NCI-H446 (cell line): Measurements from ENCODE around the gene NCF2.
"Not testable (repeated sequence)": the region's sequence is repeated elsewhere in the genome, so short reads cannot be mapped to it uniquely, and the experiment has no call there.

Experiments used
- DNase-seq, 2 experiments: peaks; one replicate each; lab custom pipeline; 2025; lab: John Stamatoyannopoulos, UW

The NCF2 gene, protein sequence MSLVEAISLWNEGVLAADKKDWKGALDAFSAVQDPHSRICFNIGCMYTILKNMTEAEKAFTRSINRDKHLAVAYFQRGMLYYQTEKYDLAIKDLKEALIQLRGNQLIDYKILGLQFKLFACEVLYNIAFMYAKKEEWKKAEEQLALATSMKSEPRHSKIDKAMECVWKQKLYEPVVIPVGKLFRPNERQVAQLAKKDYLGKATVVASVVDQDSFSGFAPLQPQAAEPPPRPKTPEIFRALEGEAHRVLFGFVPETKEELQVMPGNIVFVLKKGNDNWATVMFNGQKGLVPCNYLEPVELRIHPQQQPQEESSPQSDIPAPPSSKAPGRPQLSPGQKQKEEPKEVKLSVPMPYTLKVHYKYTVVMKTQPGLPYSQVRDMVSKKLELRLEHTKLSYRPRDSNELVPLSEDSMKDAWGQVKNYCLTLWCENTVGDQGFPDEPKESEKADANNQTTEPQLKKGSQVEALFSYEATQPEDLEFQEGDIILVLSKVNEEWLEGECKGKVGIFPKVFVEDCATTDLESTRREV

DNA sequence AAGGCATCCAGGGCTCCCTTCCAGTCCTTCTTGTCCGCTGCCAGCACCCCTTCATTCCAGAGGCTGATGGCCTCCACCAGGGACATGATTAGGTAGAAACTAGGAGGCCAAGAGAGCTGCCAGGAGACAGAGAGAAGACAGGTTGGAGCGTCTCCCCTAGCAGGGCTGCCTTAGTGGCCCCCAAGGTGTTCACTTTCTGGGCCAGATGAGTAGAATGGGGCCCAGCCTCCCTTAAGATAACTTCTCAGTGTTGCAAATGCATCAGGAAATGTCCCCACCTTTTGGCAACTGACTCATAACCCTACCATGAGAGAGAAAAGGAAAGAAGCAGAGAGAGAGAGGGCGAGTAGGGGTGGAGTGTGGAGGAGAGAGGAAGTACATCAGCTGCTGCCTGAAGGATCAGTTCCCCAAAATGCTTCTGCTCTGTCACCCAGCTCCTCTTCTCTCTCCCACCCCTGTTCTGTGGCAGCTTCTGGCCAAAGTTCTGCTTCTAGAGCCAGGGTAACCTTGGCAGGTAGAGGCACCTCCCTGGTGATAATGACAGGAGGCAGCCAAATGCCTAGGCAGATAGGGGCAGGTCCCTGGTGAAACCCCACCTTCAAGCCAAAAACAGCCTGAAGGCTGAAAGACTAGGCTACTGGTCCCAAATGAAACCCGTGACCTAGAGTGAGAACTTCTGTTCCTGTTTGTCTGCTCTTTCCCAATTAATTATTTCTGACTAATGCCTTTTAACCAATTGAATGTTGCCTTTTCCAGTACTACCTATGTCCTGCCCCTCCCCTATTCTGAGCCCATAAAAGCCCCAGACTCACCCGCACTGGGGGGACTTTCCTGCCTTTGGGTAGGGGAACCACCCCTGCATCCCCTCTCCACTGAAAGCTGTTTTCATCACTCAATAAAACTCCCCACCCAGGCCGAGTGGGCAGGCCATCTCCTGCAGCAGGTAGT lies at the start of gene NCF2:
Gene NCF2 (minus strand): TSS at position 216 of the 948 bp plus-strand sequence. CDS start 130 bp downstream, at position 86.
- no peak for DNase-seq

DNA sequence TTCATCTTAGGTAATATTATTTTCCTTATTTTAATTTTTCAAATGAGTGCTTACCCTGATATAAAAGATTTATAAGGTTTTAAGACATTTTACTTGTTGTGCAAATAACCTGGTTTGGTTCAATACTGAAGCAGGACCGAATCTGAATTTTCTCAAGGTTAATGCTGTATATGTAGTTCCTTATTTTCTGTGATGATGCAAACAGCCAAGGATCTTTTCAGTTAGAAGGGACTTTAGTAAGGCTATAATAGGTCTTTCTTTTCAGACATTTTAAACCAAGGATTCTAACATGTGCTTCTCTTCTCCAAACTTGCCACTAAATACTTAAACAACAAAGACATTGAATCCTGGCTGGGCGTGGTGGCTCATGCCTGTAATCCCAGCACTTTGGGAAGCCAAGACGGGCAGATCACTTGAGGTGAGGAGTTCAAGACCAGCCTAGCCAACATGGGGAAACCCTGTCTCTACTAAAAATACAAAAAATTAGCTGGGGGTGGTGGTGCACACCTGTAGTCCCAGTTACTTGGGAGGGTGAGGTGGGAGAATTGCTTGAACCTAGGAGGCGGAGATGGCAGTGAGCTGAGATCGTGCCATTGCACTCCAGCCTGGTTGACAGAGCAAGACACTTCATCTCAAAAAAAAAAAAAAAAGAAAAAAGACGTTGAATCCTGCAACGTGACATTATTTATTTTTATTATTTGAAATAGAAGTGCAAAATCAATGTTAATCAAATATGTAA lies 48.6 kb upstream of the NCF2 start:
- DNase-seq = no peak

DNA sequence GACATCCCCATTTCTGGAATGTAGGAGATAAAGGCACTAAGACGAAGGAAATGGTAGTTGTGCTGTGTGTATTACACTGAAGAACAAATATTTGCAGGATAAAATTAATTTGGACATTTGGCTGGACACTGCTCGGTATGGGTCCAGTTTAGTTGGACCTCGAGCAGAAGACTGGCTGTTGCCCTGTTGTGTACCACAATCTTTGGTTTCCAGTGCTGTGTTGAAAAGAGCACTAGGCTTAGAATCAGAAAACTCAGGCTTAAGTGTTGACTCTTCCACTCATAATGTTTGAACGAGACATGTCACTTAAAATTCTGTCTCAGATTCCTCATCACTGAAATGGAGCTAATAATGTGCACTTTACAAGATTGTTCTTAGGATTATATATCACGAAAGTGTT lies 46.5 kb upstream of the NCF2 start:
- no peak for DNase-seq

DNA sequence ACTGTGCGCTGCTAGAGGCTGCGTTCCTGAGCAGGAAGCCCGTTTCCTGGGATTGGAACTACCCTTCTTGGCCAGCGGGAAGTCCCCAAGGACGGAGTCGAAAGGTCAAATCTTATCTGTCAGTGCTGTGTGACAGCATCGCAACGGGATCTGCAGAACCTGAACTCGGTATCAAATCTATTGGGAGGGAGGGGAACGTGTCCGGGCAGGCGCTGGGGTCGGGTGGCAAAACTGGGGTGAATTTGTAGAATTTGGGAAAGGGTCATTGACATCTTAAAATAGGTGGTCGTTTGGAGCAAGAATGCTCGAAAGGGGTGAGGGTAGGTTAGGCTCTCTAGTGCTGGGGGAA lies 46.0 kb upstream of the NCF2 start:
- no peak for DNase-seq

DNA sequence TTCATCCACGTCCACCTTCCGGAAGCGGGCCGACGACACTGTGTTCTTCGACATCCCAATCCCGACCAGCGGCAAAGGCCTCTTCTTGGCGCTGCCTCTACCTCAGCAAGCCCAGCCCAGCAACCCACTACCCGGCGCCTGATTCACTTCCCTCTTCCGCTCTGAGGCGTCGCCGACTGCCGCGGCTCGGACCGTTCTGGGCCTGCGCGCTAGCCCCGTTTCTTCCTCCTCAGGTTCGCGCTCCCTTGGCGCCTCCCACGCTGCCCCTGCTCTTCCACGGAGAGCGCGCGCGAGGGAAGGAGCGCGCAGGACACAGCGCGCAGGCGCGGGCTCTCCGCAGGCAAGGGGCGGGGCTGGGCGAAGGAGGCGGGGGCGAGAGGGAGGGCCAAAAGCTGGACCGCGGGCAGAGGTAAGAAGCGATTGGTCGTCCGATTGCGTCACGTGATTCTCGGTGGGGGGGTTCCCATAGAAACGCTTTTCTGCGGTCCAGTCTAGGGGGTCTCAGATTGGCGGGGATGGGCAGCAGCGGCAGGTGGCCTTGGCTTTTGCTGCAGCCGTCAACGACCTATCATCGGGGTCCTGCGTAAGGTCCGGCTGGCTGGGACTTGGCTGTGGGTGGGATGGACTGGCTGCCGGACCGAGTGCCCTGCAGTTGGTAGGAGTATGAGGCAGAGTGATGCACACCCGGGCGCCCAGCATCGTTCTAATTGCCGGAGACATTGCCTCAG lies 45.5 kb upstream of the NCF2 start, which contains the start of gene ARPC5:
Gene ARPC5 (minus strand): TSS at position 178 of the 728 bp plus-strand sequence. CDS start 124 bp downstream, at position 54.
- peak; percentile 97 to 99 for DNase-seq

DNA sequence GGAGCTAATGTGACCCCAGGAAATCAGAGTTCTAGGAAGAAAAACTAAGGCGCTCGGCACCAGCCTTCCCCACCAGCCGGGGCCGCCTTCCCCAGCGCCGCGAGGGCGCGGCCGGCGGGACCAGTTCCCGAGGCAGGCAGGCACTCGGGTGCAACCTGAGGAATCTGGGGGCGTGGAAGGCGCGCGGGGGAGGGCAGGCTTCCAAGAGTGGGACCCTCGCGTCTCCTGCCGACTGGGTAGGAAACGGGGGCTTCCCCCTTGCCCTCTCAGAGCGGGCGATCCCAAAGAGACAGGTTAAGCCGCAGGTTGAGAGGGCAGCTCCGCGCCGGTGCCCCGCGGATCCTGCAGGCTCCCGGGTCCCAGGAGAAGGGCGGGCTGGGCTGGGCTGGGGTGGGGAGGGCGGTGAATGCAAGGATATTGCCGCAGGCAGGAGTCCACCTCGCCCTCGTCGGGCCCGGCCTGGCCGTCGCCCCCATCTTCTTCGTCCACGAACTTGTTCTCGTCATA lies 44.9 kb upstream of the NCF2 start:
- peak in 1 of 2 experiments; percentile 61 for DNase-seq

DNA sequence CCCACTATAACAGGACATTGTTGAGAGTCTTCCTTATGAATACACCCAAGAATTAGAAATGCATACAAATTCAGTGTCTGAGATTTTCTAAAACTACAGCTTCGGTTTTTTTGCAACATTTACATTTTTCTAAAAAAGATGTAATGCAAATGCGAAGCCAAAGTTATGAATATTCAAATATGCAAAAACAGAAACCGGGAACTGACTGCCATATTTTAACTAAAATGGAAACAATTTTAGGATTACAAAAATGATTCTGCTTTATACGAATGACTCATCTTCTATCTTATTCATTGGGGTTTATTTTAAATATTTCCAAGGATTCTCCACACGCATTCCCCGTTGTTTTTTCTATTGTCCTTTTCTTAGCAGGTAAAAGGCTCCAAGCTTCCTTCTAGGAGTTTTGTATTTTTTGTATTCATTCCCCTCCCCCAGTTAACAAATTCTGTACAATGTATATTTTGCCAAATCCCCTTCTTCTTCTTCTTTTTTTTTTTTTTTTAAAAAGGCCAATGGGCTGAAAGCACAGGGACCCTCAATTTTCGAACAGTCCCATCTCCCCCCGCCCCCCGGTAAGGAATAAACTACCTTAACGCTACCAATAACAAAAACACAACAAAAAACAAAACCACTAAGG lies 44.3 kb upstream of the NCF2 start:
- no peak for DNase-seq

DNA sequence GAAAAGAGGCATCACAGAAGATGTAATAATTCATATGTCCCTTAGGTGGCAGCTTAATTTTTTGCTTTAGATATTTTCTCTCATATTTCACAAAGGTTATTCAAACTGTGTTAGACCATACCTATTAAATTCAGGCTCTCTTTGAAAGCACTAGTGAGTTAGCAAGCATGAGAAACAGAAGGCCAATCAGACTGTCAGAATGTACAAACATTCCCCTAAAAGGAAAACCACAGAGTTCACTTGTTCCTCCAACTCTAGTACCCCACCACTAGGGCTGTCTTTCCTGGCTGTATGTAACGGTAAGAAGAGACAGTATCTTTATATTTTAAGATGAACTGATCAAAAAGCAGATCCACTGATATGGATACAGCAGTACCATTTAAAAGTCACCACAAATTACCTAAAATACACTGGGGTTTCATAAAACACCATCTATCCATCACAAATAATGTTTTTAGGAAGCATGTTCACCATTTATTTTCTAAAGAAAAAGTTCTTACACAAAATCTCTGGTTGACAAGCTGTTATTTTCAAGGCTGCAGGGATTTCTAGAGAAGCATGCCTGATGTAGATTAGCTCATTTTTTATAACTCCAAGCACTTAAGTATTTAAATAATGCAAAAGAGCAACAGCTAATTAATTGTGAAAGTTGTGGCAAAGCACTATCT lies 43.6 kb upstream of the NCF2 start:
- peak; percentile 63 to 70 for DNase-seq

DNA sequence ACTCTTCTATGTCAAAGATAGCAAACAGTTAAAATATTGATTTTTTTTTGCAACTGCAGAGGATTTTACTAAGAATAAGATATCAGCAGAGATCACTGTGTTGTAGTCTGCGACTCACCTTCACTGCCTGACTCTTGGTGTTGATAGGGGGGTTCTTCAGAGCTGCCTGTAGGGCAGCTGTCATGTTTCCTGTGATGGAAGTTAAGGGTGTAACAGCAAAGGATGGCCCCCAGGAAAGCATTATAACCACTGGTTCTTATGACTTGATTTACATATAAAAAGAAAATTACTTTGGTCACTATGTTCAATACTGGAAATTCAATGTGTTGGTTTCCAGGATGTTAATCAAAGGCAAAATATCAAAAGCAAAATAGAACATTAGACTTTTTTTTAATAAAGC lies 42.7 kb upstream of the NCF2 start:
- DNase-seq = no peak

DNA sequence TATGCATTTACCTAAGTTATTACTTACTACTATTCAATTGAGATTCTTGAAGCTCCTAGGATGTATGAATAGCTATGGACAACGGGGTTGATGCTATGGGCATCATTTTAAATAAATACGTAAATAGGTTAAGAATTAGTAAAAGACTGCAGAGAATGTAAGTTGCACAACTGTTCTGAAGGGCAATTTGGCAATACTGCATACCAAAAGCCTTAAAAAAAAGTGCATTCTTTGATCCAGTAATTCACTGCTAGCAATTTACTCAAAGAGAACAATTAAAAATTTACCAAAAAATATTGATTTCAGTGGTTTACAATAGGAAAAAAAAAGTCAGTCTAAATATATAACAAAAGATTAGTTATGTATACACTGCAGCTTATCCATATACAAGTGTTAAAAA lies 41.9 kb upstream of the NCF2 start:
- no peak for DNase-seq

DNA sequence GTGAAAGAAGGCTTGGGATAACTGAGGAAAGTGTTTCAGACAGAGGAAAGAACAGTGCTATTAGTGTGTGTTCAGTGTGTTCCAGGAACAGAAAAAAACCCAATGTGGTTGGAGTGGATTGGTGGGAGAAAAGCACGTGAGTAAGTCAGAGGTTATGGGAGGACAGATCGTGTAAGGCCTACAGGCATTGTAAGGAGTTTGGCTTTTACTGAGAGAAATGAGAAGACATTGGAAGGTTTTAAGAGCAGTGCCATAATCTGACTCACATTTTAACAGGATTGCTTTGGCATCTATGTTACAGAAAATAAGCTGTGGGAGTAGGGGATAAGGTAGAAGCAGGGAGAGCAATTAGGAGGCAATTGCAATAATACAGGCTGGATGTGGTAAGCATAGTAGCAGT lies 40.5 kb upstream of the NCF2 start:
- DNase-seq = no peak

DNA sequence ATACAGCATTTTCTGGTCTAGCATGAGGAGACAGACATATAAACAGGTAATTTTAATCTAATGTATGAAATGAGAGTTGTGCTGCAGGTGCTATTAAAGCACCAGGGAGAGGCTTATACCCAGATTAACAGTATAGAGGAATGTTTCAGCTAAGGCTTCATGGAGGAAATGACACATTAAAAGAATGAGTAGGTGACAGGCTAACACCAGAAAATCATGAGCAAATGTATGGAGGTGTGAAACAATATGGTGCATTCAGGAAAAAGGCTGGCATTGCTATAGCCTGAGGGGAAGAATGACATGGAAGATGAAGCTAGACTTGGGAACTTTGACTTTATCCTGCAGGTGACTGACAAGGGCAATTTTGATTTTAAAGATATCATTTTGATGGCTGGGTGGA lies 38.3 kb upstream of the NCF2 start:
- DNase-seq = no peak

DNA sequence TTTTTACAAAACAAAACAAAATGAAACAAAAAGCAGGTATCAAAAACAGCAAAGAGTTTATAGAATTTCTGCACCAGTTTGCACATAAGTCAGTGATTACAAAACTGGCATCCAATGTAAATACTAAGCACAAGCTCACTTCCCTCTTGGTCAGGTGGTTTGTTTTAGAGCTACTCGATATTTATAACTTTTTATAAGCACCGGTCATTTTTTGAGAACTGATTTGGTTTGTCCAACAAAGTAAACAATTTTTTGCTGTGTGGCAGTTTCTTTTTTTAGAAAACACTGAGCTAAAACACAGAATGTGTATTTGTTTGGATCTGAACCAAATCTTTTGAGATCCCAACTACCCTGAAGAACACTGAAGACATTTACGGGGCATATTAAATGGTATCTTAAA lies 36.0 kb upstream of the NCF2 start:
- DNase-seq = not testable (repeated sequence)

DNA sequence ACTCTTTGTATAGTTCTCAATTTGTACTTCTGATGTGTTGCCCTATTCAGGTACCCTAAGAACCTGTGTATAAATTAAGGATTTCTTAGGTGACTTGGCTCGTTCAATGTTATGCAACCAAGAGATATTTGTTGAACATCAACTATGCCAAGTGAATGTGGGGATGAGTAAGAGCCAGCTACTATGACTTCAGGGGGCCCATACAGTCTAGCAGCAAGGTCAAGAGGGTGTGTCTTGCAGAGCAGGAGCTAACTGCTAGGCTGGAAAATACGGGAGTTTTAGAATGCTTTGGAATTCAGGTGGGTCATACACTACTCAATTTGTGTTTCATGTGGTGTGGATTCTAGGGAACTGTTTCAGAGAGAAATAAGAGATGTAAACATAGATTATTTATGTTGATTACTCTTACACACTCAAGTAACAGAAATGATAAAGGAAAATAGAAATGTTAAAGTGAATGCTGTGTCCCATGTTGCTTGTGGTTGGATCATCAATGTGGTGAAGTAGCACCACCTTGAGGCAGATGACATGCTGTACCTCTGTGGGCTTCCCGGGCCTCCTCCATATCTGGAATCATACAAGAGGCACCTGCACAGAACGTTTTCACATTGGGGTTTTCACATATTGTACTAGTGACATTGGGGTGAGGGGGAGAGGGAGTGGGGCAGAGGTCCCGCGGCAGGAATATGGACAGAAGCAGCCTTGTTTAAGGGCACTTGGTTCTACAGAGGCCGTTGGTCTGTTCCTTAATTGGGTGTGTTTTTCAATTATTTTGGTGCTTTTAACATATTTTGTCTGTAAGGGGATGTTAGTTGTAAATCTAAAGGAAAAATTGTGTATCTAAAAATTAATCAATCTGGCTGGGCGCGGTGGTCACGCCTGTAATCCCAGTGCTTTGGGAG lies 32.9 kb upstream of the NCF2 start:
- DNase-seq = peak; percentile 57 to 78

DNA sequence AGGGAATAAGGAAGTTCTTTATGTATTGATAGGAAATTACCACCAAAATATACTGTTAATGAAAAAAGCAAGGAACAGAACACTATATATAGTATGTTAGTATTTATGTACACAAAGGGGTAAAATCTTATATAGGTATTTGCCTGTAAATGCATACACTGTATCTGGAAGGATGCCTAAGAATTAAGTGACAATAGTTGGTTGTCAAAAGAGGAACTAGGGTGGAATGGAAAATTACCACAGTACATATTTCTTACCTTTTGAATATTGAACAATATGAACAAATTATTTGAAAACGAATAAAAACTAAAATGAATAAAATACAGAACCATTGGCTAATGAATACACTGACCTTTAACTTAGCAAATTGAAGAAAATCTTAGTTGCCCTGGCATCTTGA lies 31.8 kb upstream of the NCF2 start:
- DNase-seq = no peak

DNA sequence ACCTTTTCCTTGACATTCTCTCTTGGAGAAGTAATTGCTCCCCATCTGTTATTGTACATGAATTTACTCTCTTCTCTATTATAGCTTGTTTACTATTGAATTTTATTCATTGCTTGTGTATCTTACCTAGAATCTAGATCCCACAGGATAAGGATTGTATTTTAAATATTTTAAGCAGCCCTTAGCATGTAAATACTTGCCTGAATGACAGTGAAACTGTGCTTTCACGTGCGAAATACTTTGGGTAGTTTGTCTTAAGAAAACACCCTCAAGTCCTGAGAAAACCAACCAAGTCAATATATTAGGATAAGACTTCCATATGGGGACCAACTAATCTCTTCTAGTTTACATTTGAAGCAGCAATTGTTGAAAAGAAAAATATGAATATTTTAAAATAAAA lies 30.1 kb upstream of the NCF2 start:
- no peak for DNase-seq

DNA sequence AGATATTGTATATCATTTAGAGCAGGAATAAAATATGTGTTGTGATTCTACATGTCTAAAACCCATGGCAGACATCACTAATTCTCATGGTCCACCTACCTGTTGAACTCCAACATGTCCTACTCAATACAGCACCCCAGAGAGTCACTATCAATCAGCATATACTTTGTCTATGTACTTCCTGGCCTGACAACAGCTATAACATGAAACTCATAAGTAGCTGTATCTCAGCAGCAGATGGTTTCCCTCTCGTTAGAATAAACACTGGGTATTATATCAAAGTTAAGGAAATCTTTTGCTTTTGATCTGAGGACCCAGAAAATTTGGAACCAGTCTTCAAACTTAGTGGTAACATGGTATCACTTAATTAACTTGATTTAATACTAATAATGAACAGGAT lies 29.5 kb upstream of the NCF2 start:
- no peak for DNase-seq

DNA sequence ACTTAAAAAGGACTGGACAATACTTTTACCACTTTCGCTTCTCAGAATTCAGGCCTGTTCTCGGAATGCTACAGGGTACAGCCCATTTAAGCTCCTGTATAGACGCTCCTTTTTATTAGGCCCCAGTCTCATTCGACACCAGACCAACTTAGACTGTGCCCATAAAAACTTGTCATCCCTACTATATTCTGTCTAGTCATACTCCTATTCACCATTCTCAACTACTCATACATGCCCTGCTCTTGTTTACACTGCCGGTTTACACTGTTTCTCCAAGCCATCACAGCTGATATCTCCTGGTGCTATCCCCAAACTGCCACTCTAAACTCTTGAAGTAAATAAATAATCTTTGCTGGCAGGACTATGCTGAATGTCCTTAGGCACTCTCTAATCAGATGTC lies 27.9 kb upstream of the NCF2 start:
- not testable (repeated sequence) for DNase-seq

DNA sequence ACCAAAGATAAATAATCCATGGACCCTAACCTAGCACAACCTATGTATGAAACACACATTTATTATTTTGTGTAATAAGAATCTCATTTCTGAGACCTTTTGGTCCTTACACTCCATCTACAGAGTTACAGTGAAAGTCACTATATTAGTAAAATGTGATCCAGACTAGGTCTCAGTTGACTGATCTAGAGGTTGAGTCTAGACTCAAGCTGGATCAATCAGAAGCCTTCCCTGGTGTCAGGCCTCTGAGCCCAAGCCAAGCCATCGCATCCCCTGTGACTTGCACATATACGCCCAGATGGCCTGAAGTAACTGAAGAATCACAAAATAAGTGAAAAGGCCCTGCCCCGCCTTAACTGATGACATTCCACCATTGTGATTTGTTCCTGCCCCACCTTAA lies 22.7 kb upstream of the NCF2 start:
- not testable (repeated sequence) for DNase-seq
